ENCODE results near the gene ANKRD24.
A peak's percentile ranks its signal among the peaks of the same experiment; 100 is the strongest.
"Not testable (repeated sequence)": the region's sequence is repeated elsewhere in the genome, so short reads cannot be mapped to it uniquely, and the experiment has no call there.

ANKRD24 gene

GRCh38 chr19:4233282-4233853 is 50.9 kb downstream of the ANKRD24 start:
- peak; percentile 74 for DNase-seq

DNA sequence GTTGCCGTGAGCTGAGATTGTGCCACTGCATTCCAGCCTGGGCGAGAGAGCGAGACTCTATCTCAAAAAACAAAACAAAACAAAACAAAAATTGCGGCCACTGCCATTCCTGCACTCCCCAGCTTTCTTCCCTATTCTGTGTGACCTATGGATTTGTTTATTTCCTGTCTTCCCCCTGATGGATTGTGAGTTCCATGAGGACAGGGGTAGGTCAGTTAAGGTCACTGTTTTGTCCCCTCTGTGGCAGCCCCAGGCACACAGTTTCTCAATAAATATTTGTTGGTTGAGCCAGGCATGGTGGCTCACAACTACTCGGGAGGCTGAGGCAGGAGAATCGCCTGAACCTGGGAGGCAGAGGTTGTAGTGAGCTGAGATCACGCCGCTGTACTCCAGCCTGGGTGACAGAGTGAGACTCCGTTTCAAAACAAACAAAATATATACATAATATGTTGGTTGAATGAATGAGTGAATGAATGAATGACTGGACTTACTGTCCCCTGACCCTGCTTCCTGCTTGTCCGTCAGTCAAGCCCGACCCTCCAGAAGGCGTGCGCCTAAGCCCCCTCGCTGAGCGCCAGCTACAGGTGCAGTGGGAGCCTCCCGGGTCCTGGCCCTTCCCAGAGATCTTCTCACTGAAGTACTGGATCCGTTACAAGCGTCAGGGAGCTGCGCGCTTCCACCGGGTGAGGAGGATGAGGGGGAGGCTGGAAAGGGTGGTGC is 51.8 kb downstream of the ANKRD24 start:
- no peak for DNase-seq

- no peak for DNase-seq
These were observed 52.3 kb downstream of the ANKRD24 start for GRCh38 chr19:4234862-4235201.

GRCh38 chr19:4237510-4237909 is 55.0 kb downstream of the ANKRD24 start:
- DNase-seq = not testable (repeated sequence)

GRCh38 chr19:4238831-4239230 is 56.3 kb downstream of the ANKRD24 start:
- DNase-seq = no peak

DNA sequence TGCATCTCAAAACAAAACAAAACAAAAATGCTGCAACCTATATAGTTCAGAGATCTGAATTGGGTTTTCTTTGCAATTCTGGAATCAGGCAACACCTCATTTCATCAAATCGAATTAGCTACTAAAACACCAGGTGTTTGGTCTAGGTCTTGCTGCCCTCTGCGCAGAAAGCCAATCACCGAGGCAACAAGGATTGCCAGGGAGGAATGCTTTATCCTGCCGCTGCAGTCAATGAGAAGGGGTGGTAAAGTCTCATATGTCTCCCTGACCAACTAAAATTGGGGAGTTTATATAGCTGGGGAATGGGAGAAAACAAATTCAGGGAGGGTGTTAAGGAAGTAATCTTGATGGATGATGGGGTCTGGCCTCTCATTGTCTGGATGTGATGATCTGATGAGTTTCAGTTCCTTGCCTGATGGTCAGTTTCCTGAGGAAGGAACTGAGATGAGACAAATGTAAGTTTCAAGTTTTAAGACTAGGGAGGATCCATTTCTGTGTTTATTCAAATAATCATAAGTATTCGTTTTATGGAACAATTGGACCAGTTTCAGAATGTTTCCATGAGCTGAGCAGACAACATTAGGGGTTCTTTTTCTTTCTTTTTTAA is 59.4 kb downstream of the ANKRD24 start:
- no peak for DNase-seq

- not testable (repeated sequence) for DNase-seq
These were observed 63.4 kb downstream of the ANKRD24 start for GRCh38 chr19:4245938-4246337.

GRCh38 chr19:4246767-4247593 is 64.5 kb downstream of the ANKRD24 start, which contains the start of gene YJU2:
Gene YJU2 (plus strand): TSS chr19:4247080. CDS start chr19:4247147, 67 bp downstream.
- peak; percentile 100 for DNase-seq

DNA sequence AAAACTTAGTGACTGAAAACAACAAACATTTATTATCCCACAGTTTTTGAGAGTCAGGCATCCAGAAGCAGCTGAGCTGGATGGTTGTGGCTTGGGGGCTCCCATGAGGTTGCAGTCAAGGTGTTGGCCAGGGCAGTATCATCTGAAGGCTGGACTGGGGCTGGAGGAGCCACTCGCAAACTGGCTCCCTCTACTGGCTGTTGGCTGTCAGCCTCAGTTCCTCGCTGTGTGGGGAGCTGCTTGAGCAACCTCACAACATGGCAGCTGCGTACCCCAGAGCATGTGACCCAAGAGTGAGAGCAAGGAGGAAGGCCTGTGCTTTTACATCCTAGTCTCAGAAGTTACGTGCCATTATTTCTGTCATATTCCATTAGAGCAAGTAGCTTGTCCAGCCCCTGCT is 74.1 kb downstream of the ANKRD24 start:
- DNase-seq = no peak

DNA sequence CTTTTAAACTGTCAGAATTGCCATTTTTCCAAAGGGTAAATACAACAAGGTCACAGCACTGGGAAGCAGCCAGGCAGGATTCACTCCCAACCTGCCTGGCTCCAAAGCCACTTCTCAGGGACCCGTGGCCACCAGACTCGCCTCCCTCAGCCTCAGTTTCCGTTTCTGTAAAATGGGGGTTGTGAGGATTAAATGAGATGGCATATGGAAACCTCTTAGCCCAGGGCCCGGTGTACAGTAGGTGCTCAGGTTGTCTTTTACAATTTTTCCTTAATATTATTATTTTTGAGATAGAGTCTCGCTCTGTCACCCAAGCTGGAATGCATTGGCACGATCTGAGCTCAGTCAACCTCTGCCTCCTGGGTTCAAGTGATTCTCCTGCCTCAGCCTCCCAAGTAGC is 74.5 kb downstream of the ANKRD24 start:
- DNase-seq = no peak

DNA sequence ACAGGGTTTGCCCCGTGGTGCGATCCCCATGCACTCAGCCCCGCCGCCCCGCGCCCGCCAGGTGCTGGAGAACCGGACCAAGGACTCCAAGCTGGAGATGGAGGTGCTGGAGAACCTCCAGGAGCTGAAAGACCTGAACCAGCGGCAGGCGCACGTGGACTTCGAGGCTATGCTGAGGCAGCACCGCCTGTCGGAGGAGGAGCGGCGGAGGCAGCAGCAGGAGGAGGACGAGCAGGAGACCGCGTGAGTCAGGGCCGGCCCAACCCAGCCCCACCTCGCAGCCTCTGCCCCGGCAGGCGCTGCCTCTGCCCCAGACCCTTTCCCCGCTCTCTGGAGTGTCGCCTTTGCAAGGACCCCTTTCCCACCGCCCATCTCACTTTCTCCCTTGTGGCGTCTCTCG is 75.7 kb downstream of the ANKRD24 start:
- no peak for DNase-seq

GRCh38 chr19:4260613-4261191 is 78.2 kb downstream of the ANKRD24 start:
- DNase-seq = no peak

GRCh38 chr19:4264812-4265211 is 82.3 kb downstream of the ANKRD24 start:
- no peak for DNase-seq

- no peak for DNase-seq
These were observed 83.9 kb downstream of the ANKRD24 start for GRCh38 chr19:4266253-4267000.

- DNase-seq = peak; percentile 67
These were observed 84.8 kb downstream of the ANKRD24 start for GRCh38 chr19:4267101-4267900.

- DNase-seq = no peak
These were observed 85.7 kb downstream of the ANKRD24 start for GRCh38 chr19:4267901-4268815.

- DNase-seq = no peak
These were observed 86.4 kb downstream of the ANKRD24 start for GRCh38 chr19:4268816-4269430.

- no peak for DNase-seq
These were observed 90.4 kb downstream of the ANKRD24 start for GRCh38 chr19:4272894-4273293.

- not testable (repeated sequence) for DNase-seq
These were observed 91.8 kb downstream of the ANKRD24 start for GRCh38 chr19:4274321-4274686.

Data from stimulated activated CD4-positive, alpha-beta T cell treated with anti-CD3 and anti-CD28 coated beads, Interleukin-4, amount 100 ng/mL, for 24 hours (primary cell).